Measurements from ENCODE around the gene ETV3L.

ETV3L gene

GRCh38 chr1:157099633-157100009, at the start of gene ETV3L:
Gene ETV3L (minus strand): TSS chr1:157099808. CDS start chr1:157099523, 285 bp downstream.
- DNase-seq = peak; percentile 97

- DNase-seq = peak; percentile 28
Measured at GRCh38 chr1:157147906-157148700, 48.5 kb upstream of the ETV3L start.

GRCh38 chr1:157147037-157147436, 47.4 kb upstream of the ETV3L start:
- no peak for DNase-seq

- no peak for DNase-seq
Measured at GRCh38 chr1:157146244-157146643, 46.6 kb upstream of the ETV3L start.

GRCh38 chr1:157145076-157145475, 45.5 kb upstream of the ETV3L start:
- no peak for DNase-seq

- no peak for DNase-seq
Measured at GRCh38 chr1:157144509-157144908, 44.9 kb upstream of the ETV3L start.

GRCh38 chr1:157142765-157143423, 43.3 kb upstream of the ETV3L start:
- no peak for DNase-seq

GRCh38 chr1:157142201-157142600, 42.6 kb upstream of the ETV3L start:
- no peak for DNase-seq

- no peak for DNase-seq
Measured at GRCh38 chr1:157141212-157141855, 41.7 kb upstream of the ETV3L start.

GRCh38 chr1:157140063-157140588, 40.5 kb upstream of the ETV3L start:
- DNase-seq = no peak

GRCh38 chr1:157139052-157139715, 39.6 kb upstream of the ETV3L start:
- DNase-seq = peak; percentile 67

- peak; percentile 97 for DNase-seq
Measured at GRCh38 chr1:157138220-157139051, 38.8 kb upstream of the ETV3L start, which contains the start of gene ETV3. Gene ETV3 (minus strand): TSS chr1:157138395. CDS start chr1:157136352, 2,043 bp downstream.

- DNase-seq = peak; percentile 49
Measured at GRCh38 chr1:157137408-157138219, 38.0 kb upstream of the ETV3L start.

GRCh38 chr1:157137046-157137407, 37.4 kb upstream of the ETV3L start:
- peak; percentile 74 for DNase-seq

- no peak for DNase-seq
Measured at GRCh38 chr1:157136133-157136532, 36.5 kb upstream of the ETV3L start.

- DNase-seq = no peak
Measured at GRCh38 chr1:157135646-157136045, 36.0 kb upstream of the ETV3L start.

GRCh38 chr1:157135070-157135469, 35.5 kb upstream of the ETV3L start:
- no peak for DNase-seq

GRCh38 chr1:157134442-157134841, 34.8 kb upstream of the ETV3L start:
- no peak for DNase-seq

GRCh38 chr1:157133426-157133825, 33.8 kb upstream of the ETV3L start:
- no peak for DNase-seq

- DNase-seq = no peak
Measured at GRCh38 chr1:157132616-157133167, 33.1 kb upstream of the ETV3L start.

- DNase-seq = no peak
Measured at GRCh38 chr1:157132111-157132510, 32.5 kb upstream of the ETV3L start.
